Prostate gland (tissue), 2 donors: Measurements from ENCODE around the gene TBC1D19. TPM values are rescaled to one million over a fixed set of nuclear protein-coding genes. Genes with fewer than 3 reads are reported as not detected.
"Not testable (repeated sequence)": the region's sequence is repeated elsewhere in the genome, so short reads cannot be mapped to it uniquely, and the experiment has no call there.

ENCODE experiments used
- DNase-seq: peaks from one replicate; pipeline ENCODE4 v3.0.0-alpha.2; 2019; ENCODE audit warnings: low spot score
- H3K27ac ChIP-seq, 2 donors: fragments of 200-600 bp; sonication (generic); 2 replicates each; pipeline ENCODE4 v1.5.1; 2017 to 2019
- H3K27me3 ChIP-seq: fragments of 200-600 bp; sonication (generic); replicated peaks from 2 replicates; pipeline ENCODE4 v1.5.1; 2019; ENCODE audit not compliant: insufficient read depth
- H3K36me3 ChIP-seq, 2 donors: fragments of 200-600 bp; sonication (generic); 1 replicate in 1 of 2; 2 replicates in 1 of 2; pipeline versions ENCODE4 v1.5.1 to v1.8.1; 2017 to 2019
- H3K4me1 ChIP-seq: fragments of 200-600 bp; sonication (generic); replicated peaks from 2 replicates; pipeline ENCODE4 v1.5.1; 2019
- H3K4me3 ChIP-seq, 2 donors: fragments of 200-600 bp; sonication (generic); 2 replicates each; pipeline ENCODE4 v1.5.1; 2017 to 2019
- H3K9me3 ChIP-seq: fragments of 200-600 bp; sonication (generic); 2 replicates; pipeline ENCODE4 v1.5.1; 2017
- CTCF ChIP-seq, 4 experiments: fragments of 200-600 bp in 2 of 4; fragments of 450-650 bp in 2 of 4; sonication (generic) in 2 of 4; IDR thresholded peaks; 1 replicate in 3 of 4; 2 replicates in 1 of 4; pipeline ENCODE4 v1.5.1; 2016 to 2019; ENCODE audit warnings: antibody characterized with exemption in 4 of 4, mild to moderate bottlenecking in 2 of 4, moderate library complexity in 2 of 4
- POLR2A ChIP-seq: fragments of 450-650 bp; IDR thresholded peaks from one replicate; pipeline ENCODE4 v1.6.1; 2016; ENCODE audit warnings: antibody characterized with exemption, mild to moderate bottlenecking
- POLR2AphosphoS5 ChIP-seq: sonication (generic); formaldehyde crosslinking; IDR thresholded peaks from one replicate; pipeline ENCODE4 v1.6.1; 2017; ENCODE audit warnings: antibody characterized with exemption
- WGBS: methylation state at CpG from one replicate; pipeline ENCODE4 v1.1.5; 2018; 5-methylcytosine and 5-hydroxymethylcytosine counted together
- intact Hi-C: fragments of 100-400 bp; cut with DNase I; formaldehyde crosslinking; loops from one replicate; pipeline ENCODE4 v1.14.2; 2022
- total RNA-seq, 2 donors: library from RNA; depleted of rRNA; stranded (reverse); fragments of >200 nt; gene quantifications; one replicate each; pipeline ENCODE4 v1.1.0, GENCODE V29; 2016

Gene TBC1D19
- total RNA-seq, 2 donors from 2014 or later = 11.3 to 19.9 TPM

- Histone ChIP-seq H3K4me1 (no peaks in the 10 kb centered on the region), H3K27me3 (no peaks in the 10 kb centered on the region), H3K9me3 (no peaks in the 10 kb centered on the region), H3K4me3 (no peak overlapping the region), H3K27ac (no peak overlapping the region), H3K36me3 (no peaks in the 10 kb centered on the region)
- DNase-seq = no peak
- intact Hi-C loops = no loop called here
- no peak for TF ChIP-seq POLR2A
- TF ChIP-seq CTCF (IDR thresholded peaks at IDR 0.05) = no peak
- no peak for TF ChIP-seq POLR2AphosphoS5
These were observed 35.9 kb downstream of the TBC1D19 start for GRCh38 chr4:26619784-26620183.

- no peak overlapping the region for H3K4me3 ChIP-seq
- no peak for DNase-seq
- H3K27ac ChIP-seq = no peak overlapping the region
- H3K9me3 ChIP-seq = no peaks in the 10 kb centered on the region
- no peaks in the 10 kb centered on the region for H3K4me1 ChIP-seq
- intact Hi-C loops = no loop called here
- TF ChIP-seq POLR2A = no peak
- 94% methylated on average over 3 of the region's 3 CpGs for WGBS
- no peaks in the 10 kb centered on the region for H3K36me3 ChIP-seq
- no peaks in the 10 kb centered on the region for H3K27me3 ChIP-seq
These were observed 37.5 kb downstream of the TBC1D19 start for GRCh38 chr4:26621366-26621765.

GRCh38 chr4:26622913-26623312, 39.0 kb downstream of the TBC1D19 start:
- Histone ChIP-seq H3K4me3 (no peak overlapping the region), H3K4me1 (no peaks in the 10 kb centered on the region), H3K9me3 (no peaks in the 10 kb centered on the region), H3K27ac (no peak overlapping the region), H3K27me3 (no peaks in the 10 kb centered on the region), H3K36me3 (no peaks in the 10 kb centered on the region)
- WGBS = 73% methylated on average over 2 of the region's 2 CpGs
- intact Hi-C loops = no loop called here
- TF ChIP-seq POLR2A = no peak
- no peak for TF ChIP-seq CTCF (IDR thresholded peaks at IDR 0.05)
- TF ChIP-seq POLR2AphosphoS5 = no peak
- DNase-seq = no peak

- intact Hi-C loops, H3K9me3 ChIP-seq, H3K4me3 ChIP-seq, H3K36me3 ChIP-seq, H3K27ac ChIP-seq, H3K27me3 ChIP-seq, DNase-seq, H3K4me1 ChIP-seq: not testable (repeated sequence)
- 97% methylated on average over 2 of the region's 2 CpGs for WGBS
These were observed 42.8 kb downstream of the TBC1D19 start for GRCh38 chr4:26626658-26627057.

- no peaks in the 10 kb centered on the region for H3K36me3 ChIP-seq
- TF ChIP-seq POLR2AphosphoS5 = no peak
- no peak for TF ChIP-seq POLR2A
- no peak for TF ChIP-seq CTCF (IDR thresholded peaks at IDR 0.05)
- no peak for DNase-seq
- H3K4me3 ChIP-seq = no peak overlapping the region
- WGBS = 88% methylated on average over 1 of the region's 1 CpG
- H3K27me3 ChIP-seq = no peaks in the 10 kb centered on the region
- intact Hi-C loops = no loop called here
- H3K4me1 ChIP-seq = no peaks in the 10 kb centered on the region
- H3K27ac ChIP-seq = no peak overlapping the region
- H3K9me3 ChIP-seq = no peaks in the 10 kb centered on the region
These were observed 49.0 kb downstream of the TBC1D19 start for GRCh38 chr4:26632916-26633315.

- Histone ChIP-seq H3K4me3 (no peak overlapping the region), H3K36me3 (no peaks in the 10 kb centered on the region), H3K9me3 (no peaks in the 10 kb centered on the region), H3K4me1 (no peaks in the 10 kb centered on the region), H3K27me3 (no peaks in the 10 kb centered on the region), H3K27ac (no peak overlapping the region)
- TF ChIP-seq POLR2AphosphoS5 = no peak
- TF ChIP-seq POLR2A = no peak
- TF ChIP-seq CTCF (IDR thresholded peaks at IDR 0.05) = no peak
- DNase-seq = no peak
- intact Hi-C loops = no loop called here
- 97% methylated on average over 2 of the region's 2 CpGs for WGBS
These were observed 50.4 kb downstream of the TBC1D19 start for GRCh38 chr4:26634237-26634636.
